ENCODE data around the gene KIF21B.

The KIF21B gene

DNA sequence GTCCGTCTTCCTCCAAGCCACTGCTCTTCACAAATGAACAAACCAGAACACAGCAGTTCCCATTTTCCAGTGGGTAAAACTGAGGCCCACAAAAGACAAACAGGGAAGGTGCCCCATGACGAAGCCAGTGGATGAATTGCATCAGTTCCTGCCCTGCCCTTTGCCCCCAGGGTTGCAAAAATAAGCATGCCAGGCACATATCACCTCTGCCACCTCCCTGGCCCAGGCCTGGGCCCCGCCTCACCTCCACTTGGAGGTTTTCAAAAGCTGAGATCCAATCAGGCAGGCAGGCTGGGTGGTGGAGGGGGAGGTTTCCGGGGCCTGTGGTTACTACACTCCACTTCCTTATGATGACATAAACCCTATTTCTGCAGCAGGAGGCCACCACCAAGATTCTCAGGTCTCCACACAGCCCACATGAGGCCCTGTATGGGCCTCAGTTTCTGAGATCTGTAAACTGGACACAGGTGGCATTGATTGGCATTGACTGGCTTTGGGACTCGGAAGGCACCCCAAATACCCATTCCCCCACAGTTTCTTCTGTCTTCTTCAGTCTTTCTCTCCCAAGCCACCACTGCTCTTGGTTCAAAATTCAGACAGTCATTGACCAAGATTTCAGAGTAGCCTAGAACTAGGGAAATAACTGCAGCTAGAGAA is 4.1 kb downstream of the KIF21B start:
- no peak for DNase-seq

DNA sequence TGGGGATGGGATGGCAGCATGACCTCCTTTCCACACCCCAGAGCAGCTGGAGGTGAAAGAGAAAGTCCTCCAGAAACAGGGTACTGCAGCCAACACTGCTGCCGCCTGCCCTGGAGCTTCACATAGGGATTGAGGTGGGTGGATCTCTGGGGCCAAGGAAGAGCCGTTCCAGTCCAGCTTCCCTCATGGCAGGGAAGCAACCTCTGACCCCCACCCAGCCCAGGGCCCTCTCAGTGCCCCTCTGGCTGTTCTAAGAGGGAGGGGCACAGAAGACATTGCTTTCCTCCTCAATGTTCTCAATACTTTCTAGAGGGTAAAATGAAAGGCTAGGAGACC is 5.7 kb downstream of the KIF21B start:
- DNase-seq: no peak

DNA sequence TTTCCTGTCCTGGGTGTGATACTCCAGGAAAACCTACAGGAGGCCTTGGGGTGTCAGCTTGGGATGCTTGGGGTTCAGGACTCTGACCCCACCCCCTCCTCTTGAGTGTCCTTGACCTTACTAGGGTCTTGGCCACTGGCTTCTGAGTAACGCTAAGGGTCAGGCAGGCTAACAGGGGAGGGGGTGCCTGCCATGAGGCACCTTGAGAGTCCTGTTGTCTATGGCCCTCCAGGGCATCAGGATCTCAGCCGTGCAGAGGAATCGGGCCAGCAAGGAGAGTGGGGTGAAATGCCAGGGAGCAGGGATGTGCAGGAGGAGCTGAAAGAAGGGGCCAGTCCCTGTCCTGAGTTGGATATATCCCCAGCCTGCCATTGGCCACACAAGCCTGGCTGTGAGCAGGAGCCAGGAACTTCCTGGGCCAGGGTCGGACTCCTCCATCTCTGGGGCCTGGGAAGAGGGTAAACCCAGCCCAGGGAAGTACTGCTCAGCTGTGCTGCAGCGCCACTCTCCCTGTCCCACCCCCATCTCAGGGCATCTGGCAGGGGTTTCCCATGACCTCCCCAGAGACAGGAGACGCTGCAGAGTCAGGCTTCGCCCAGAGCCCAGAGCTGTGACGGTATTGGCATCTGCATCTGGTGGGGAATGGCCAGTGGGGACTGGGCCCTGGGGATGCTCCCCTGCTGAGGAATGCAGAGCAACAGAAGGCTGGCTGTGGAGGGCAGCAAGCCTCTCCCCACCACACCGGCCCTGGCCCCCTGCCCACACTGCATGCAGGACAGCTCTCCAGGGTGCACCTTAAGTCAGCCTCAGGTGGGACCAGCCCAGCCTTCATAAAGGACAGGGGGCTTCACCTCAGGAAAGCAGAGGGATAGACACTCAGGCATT is 6.3 kb downstream of the KIF21B start:
- DNase-seq: no peak

DNA sequence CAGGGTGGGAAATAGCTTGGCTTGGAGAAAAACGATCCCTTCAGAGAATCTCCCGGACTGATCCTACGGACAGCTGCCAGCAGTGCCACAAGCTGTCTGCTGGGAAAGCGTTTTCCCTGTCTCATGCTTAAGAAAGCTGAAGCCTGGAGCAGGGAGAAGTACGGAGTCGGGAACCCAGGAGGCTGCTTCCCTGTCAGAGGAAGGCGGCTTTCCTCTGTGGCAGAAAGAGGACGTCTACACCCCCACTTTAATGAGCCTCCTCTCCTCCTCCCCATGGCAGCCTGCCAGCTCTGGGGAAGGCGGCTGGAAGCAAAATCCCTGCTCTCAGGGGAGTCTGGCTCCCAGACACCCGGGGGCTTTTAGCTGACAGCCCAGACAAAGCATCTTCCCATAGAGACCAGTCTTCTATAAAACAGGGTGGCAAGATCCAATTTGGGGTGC is 7.3 kb downstream of the KIF21B start:
- DNase-seq: no peak

DNA sequence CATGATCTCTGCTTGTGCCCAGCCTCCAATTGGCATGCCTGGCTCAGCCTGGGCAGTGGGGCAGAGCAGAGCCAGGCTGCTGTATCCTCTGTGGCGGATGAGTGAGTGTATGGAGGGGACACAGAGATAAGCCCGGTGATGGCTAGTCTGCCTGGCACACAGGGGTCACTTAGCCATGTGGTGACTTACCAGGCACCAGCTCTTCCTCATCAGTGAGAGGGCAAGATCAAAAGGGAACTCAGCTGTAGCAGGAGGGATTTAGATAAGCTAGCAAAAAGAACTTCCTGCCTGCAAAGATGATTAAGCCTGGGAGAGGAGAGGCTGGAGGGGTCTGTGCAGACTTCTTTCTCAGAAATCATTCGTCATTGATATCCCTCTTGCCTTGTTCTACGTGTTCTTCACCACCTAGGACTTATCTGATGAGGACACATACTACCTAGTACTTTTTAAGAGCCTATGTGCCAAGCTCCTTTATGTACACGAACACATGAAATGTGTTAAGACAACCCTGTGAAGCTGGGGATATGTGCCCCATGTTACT is 7.9 kb downstream of the KIF21B start:
- no peak for DNase-seq

DNA sequence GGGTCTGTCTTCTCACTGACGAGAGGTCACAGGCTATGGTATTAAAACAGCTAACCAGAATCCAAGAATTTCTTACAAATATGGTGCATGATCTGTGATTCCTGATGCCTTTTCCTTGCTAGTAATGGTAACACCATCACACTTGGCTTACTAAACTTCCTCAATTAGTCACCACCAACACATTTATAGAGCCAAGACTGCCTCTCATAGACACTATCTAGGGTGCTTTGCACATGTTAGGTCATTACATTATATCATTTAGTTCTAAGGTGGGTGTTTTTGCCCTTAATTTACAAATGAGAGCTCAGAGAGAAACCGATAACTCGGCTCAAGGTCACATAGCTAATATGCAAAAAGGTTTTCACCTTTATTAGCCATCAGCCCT is 8.7 kb downstream of the KIF21B start:
- DNase-seq: no peak

DNA sequence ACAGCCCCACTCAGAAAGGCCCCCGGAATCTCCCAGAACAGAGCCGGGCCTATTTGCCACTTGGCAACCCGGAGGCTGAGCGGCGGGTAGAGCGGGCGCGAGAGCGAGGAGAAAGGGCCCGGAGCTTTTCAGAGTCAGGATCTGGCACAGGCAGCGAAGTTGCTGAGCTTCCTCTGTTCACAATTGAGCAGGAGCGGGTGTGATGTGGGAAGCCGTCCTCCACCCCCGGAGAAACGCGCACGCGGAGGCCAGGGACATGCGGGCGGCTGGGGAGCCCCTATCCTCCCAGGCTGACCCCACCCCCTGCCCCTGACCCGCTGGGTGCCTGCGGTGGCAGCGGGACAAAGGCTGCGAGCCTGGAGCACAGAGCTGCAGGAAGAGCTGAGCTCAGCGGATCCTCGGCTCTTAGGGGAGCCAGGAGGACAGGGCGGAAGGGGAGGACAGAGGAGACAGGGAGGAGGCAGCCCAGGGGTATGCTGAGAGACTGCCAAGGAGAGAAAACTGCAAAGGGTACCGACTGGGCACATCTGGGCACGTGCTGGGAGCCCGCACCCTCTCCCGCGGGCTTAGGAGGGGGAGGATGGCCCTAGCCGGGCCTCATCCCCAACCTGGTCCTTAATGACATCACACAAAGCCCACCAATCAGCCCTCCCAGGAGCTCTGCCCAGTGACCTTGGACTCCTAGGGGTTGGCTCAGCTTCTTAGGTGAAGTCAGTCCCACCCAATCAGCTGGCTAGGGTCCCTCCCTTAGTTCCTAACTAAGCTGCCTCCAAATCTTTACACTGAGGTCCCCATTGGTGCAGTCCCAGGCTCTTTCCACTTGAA is 9.3 kb downstream of the KIF21B start:
- no peak for DNase-seq

DNA sequence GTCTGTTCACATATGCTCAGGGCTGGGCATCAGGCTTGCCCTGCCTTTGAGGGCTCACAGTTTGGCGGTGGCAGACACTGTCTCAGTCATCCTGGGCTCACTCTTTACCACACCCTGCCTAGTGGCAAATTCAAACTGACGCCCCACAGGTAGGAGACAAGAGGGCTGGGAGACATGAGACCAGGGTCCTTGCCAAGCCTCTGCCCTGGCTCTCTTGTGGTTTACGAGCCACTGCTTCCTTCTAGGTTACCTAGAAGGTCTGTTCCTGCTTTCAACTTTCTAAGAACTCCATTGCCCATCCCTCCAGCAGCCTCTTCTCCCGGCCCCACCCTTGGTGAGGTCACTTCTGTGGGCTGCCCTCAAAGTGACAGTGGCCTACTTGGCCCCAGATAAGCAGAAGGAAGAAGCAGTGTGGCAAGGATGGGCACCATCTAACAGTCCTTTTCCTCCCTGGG is 10.5 kb downstream of the KIF21B start:
- DNase-seq: no peak

DNA sequence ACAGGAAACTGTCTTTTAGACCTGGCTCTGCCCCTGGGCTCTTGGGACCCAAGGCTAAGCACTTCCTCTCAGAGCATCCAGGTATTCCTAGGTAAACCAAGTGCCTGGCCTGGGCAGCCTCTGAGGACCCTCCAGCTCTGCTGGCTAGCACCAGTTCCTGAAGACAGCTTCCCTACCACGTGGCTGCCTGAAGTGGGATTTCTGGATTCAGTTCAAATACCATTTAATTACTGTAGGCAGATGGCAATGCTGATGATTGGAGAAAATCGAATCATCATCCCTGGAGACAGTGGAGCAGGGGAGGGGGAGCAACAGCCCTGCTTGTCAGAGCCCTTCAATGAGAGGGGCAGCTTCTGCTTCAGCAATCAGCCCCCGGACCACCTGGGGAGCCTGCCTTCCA is 11.9 kb downstream of the KIF21B start:
- DNase-seq: no peak

DNA sequence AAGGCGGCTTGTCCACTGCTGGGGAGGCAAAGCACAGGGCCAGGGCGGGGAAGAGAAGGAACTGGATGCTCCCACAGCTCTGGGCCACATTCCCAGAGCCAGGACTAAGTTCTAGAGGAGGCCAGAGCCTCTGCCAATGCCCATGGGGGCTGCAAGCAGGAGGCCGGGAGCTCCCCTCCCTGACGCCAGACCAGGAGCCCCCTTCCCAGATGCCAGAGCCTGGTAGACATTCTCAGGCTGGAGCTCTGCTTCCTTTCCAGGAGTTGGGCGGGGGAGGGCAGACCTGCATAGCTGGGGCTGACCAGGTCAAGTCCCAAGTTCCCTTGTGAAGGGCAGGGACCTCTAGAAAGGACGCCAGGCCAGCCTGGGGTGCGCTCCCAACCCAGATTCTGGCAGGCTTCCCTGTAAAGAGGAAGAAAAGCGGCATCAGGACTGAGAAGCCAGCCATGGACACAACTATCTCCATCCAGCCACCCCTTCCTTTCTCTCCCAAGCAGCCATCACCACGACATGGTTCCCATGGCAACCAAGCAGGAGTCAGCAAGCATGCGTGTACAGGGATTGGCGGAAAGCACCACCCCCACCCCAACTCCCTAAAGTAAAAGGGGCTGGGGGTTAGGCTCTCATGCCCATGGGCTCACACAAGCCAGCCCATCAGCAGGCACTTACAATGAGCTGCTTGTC is 13.4 kb downstream of the KIF21B start:
- DNase-seq: no peak

DNA sequence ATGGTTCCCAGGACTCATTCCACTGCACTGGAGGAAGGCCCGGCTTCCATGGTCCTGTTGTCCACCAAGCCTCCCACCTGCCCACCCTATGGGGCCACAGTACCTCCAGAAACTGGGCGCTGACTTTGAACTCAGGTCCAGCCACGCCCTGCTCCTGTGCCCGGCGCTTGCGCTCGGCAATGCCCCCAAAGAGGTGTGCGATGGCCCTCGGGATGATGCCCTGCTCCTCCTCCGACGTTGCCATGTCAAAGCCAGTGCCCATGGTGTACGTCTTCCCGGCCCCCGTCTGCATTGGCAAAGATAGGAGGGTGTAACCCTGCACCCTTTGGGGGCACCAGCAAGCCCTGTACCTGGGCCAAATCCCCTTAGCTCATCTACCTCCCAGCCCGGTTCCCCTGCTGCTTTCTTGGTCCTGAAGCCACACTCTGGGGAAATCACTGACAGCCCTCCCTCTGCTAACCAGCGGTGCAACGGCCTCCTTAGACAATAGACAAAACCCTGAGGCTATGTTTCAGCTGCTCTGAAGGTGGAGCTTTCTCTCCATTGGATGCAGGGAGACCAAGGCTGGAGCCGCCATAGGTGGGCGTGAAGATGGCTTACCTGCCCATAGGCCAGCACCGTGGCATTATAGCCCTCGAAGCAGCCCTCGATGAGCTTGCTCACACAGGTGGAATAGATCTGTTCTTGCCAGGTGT is 14.7 kb downstream of the KIF21B start:
- DNase-seq: no peak

DNA sequence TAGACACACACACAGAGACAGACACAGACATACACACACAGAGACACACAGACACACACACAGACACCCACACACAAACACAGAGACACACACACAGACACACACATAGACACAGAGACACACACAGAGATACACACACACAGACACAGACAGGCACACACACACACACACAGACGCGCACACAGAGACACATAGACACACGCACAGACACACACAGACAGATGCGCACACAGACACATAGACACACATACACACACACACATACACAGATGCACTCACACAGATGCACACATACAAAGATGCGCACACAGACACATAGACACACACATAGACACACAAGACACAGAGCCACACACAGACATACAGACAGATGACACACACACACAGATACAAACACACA is 16.0 kb downstream of the KIF21B start:
- DNase-seq: no peak

DNA sequence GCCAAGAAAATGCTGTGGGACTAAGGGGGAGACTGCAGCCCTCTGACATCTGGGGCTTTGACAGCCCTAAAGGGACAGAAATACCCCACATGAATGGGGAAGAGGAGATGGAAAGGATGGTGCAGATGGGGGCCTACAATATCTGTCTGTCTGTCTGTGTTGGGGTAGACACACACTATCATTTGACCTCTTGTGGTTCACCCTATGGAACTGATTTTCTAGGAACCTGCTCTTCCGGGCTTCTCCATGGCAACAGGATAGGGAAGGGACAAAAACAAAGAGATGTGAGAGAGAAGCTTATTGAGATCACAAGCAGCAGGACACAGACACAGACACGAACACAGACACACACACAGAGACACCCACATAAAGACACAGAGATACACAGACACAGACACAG is 17.1 kb downstream of the KIF21B start:
- no peak for DNase-seq

DNA sequence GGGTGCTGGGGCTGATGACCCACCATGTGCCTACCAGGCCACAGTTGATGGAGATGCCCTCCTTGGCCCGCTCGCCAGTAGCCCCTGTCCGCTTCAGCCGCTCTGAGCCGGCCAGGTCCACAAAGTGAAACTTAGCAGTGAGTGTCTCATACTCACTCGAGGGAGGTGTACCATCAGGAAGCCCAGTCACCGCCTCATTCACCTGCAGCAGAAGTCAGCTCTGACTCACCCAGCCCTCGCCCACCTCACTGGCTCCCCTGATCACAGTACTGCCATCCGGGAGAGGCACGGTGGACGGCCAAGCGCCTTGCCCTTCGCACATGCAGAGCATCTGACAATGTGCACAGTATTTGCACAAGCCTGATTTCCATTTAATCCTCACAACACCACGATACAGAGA is 18.8 kb downstream of the KIF21B start:
- DNase-seq: no peak

DNA sequence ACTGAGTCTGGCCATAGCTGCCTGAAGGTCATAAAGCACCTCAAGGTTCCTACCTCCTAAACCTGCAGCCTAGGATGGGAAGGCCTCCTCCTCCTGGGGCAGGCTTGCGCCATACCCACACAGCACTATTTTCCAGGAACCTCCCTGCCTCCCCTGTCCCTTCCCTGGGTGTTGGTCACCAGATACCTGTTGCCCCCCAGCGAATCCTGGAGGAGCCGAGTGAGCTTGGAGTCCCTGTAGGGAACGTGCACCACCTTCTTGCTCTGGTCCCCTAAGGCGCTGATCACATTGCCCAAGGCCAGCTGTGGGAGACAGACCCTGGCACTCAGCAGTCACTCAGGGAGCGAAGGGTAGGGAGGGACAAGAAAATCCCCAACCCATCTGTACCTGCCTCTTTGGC is 19.4 kb downstream of the KIF21B start:
- no peak for DNase-seq

DNA sequence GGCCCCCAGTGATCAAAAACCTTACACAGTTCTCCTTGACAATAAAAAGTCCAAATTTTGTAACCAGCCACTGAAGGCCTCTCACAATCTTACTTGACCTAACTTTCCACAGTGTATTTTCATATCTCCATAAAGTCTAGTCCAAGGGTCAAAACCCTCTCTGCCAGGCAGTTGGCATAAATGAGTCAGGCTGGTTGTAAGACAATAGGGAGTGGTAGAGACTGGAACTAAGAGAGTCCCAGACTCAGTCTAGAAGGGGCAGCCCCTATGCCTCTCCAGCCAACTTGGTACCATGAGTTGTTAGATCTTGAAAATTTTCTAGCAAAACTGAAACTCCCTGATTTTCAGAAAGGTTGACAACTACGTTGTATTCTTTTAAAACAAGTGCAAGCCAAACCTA is 21.0 kb downstream of the KIF21B start:
- no peak for DNase-seq

DNA sequence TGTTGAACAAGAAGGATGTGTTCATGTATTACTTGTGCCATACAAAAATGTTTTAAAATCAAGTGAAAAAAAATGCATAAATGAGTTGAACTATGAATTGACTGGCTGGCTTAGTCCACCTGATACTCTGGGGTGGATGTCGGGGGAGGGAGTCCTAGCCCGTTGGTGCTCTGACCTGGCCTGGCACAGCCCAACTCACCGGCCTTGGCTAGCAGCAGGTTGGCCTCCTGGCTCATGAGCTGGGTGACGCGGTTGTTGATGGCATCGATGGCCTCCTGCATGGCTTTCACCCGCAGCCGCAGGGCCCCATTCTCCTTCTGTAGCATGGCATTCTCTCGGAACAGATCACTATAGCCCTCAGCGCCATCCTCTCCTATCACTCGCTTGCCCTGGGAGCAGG is 21.6 kb downstream of the KIF21B start:
- DNase-seq: no peak

DNA sequence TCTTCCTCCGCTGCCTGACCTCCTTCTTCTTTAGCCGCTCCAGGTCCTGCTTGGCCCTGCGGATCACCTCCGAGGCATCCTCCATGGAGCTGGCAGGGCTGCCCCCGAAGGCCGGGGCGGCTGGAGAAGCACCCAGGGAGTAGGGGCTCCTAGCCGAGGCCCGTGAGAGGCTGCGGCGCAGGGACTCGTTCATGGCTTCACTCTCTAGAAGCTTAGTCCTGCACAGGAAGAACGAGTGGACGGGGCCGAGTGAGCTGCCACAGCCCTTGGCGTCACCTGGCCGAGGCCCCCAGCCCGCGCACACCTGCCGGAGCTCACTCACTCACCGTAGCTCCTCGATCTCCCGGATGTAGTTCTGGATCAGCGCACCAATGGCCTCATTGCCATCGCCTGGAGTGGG is 23.1 kb downstream of the KIF21B start:
- DNase-seq: no peak

DNA sequence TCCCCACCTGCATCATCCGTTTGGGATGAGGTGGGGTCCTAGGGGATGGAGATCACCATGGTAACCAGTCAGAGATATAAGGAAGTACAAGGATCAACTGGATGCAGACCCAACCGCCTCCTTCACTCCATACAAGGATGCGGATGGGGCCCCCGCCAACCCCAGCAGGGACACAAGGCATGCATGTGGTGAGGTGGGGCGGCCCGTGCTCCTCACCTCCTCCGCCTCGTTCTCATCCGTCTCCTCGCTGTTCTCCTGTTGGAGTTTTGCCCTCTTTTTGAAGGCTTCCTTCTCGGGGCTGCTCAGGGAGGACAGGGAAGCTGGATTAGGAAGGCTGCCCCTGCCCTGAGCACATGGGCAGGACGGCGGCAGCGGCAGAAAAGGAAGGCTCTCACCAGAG is 23.8 kb downstream of the KIF21B start:
- no peak for DNase-seq

DNA sequence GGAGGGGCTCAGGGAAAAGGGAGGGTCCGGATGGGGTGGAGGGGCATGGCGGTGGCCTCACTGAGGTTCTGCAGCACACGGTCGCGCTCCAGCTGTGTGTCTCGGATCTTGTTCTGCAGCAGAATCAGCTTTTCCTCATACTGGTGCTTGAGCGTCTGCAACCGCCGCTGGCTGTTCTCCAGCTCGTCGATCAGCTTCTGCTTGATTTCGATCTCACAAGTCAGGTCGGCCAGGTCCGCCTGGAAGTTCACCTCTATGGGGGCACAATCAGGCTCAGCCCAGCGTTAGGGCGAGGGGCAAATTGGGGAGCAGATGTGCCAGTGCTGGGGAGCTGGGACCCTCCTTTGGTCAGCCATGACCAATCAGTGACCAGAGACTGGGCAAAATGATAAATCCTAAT is 25.2 kb downstream of the KIF21B start:
- DNase-seq: no peak

DNA sequence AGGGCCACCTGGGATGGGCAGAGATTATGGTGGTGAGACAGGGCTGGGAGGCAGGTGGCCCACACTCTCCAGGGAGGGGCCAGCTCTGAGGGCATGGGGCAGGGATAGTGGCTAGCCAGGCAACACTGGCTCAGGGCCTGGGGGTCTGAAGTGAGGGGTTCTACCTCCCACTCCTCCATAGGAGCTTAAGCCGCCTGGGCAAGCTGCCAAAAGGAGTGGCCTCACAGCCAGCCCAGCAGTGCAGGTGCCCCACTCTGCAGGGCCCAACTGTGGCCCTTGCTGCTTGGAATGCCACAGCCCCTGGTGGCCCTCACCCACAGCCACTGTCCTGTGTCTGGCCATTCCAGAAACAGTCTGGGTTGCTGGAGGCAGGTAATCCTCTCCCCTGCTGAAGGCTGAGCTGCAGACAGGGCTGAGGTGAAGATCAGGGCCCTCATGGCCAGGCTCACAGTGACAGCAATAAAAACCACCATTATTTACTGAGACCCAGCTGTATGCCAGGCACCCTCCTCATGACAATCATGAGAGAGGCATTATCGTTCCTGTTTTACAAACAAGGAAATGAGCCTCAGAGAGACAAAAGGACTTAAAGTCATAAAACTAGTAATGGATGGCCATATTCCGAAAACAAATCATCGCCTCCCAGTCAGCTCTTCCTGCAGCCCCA is 31.0 kb downstream of the KIF21B start:
- DNase-seq: no peak

Data from GOT3 (cell line).